OCI-LY1 (cell line): ENCODE measurements around the gene RPLP2.

Experiments used
- EZH2 ChIP-seq: fragments of 200-600 bp; sonication (generic), shearing (Covaris generic); IDR thresholded peaks from 2 replicates; pipeline ENCODE4 v1.8.0; 2017; ENCODE audit warnings: borderline replicate concordance, mixed run types, mild to moderate bottlenecking, antibody characterized with exemption, low read length, moderate library complexity, mixed read lengths
- TF ChIP-seq, protein P1 (sequence below): fragments of 200-600 bp; sonication (generic), shearing (Covaris generic); IDR thresholded peaks from 2 replicates; pipeline ENCODE4 v1.5.1; 2017; ENCODE audit warnings: mild to moderate bottlenecking, antibody characterized with exemption, low read length, moderate library complexity, mixed read lengths

DNA sequence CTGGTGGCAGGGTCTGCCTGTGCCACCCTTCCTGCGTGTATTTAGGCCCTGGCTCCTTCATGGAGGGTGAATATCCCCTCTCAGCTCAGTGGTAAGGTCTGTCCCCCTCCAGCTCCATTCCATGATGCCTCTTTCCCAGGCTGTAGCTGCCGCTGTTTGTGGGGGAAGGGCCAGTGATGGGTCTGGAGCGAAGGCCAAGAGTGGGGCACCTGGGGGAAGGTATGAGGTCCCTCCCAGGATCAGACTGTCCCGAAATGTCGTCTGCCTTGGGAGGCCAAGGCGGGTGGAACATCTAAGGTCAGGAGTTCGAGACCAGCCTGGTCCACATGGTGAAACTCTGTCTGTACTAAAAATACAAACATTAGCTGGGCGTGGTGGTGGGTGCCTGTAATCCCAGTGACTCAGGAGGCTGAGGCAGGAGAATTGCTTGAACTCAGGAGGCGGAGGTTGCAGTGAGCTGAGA, 24.1 kb downstream of the RPLP2 start:
- TF ChIP-seq, protein P1, sequence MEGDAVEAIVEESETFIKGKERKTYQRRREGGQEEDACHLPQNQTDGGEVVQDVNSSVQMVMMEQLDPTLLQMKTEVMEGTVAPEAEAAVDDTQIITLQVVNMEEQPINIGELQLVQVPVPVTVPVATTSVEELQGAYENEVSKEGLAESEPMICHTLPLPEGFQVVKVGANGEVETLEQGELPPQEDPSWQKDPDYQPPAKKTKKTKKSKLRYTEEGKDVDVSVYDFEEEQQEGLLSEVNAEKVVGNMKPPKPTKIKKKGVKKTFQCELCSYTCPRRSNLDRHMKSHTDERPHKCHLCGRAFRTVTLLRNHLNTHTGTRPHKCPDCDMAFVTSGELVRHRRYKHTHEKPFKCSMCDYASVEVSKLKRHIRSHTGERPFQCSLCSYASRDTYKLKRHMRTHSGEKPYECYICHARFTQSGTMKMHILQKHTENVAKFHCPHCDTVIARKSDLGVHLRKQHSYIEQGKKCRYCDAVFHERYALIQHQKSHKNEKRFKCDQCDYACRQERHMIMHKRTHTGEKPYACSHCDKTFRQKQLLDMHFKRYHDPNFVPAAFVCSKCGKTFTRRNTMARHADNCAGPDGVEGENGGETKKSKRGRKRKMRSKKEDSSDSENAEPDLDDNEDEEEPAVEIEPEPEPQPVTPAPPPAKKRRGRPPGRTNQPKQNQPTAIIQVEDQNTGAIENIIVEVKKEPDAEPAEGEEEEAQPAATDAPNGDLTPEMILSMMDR, result no peak
- TF ChIP-seq EZH2, result no peak
